ENCODE results near the gene LHFPL5. TPM values are rescaled to one million over a fixed set of nuclear protein-coding genes. Genes with fewer than 3 reads are reported as not detected.

LHFPL5 gene
- polyA plus RNA-seq, 4 donors: 0.15 to 0.20 (median 0.17) TPM; not detected in 1

DNA sequence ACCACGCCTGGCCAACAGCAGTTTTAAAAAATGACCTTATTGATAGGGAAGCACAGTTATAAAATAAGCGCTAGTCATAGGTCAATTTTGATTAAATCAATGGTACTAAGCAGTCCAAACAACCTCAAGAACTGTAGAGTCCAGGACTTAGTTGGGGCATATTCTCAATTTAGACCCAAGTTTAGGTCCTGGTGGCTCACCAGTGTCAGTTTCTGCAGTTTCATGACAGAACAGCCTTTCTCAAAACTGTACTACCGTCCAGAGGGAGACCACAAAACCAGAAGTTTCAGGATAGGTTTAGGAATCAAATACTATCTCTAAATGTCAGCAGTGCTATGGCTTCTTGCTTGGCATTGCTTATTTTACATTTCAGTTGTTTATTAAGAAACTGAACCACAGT, 39.1 kb downstream of the LHFPL5 start:
- DNase-seq (ENCODE audit: low read depth in 4 of 4, low spot score in 3 of 4): no peak

DNA sequence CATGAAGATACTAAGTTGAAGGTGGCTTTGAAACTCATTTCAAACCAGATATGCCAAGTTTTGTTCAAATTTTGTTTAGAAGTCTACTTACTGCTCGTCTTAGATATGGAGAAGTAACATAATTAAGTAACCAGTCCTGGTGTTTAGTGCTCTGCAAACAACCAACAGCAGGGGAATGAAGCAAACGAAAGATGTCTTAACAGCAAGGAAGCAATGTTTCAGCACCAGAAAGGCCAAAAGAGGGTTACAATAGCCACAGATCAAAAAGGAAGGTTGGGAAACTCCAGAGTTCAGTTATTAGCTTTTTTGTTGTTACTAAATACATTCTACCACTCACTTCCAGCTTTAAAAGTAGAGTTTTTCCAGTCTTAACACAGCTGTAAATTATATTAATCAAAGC, 45.1 kb downstream of the LHFPL5 start:
- DNase-seq (ENCODE audit: low read depth in 4 of 4, low spot score in 3 of 4): no peak

- DNase-seq (ENCODE audit: low read depth in 4 of 4, low spot score in 3 of 4): no peak
Observed at GRCh38 chr6:35852994-35853393, 47.8 kb downstream of the LHFPL5 start.

- DNase-seq (ENCODE audit: low read depth in 4 of 4, low spot score in 3 of 4): no peak
Observed at GRCh38 chr6:35856250-35856649, 51.1 kb downstream of the LHFPL5 start.

DNA sequence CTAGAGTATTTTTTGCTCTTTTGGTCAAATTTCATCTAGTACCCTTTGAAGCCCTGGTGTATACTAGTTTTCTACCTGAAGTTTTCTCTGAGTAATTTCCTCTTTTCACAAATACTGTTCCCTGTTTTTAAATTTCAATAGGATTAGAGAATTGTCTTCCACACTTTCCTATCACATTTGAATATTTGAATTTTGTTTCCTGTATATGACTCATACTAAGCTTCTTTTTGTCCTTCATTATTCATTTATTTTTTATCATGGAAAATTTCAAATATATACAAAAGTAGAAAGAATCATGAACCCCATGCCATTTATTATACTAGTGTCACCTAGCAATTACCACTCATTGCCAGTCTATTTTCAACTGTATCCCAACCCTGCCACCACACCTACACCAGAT, 52.7 kb downstream of the LHFPL5 start:
- DNase-seq (ENCODE audit: low read depth in 4 of 4, low spot score in 3 of 4): no peak

DNA sequence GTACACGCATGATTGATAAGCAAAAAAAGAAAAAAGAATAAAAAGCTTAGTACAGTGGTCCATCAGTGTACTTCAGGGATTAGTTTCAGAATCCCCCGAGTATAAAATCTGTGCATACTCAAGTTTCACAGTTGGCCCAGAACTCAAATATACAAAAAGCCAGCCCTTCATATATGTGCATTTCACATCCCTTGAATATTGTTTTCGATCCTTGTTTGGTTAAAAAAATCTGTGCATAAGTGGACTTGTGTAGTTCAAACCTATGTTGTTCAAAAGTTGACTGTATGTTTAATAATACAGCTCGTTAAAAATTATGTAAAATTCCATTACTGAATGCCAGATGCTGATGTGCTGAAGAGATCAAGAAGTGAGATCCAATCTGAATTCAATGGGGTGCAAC, 54.2 kb downstream of the LHFPL5 start:
- no peak for DNase-seq (ENCODE audit: low read depth in 4 of 4, low spot score in 3 of 4)

Other genes with a start within 250 kb of the LHFPL5 start
- 10 to 100 TPM; 25.4 to 30.7 (median 28.2) TPM for gene FKBP5, start 116.4 kb upstream of the LHFPL5 start, polyA plus RNA-seq (ENCODE audit: insufficient read length in 4 of 4)
- gene ARMC12, start 68.3 kb upstream of the LHFPL5 start, polyA plus RNA-seq (ENCODE audit: insufficient read length in 4 of 4): 1 to 10 TPM in 3 of 4 donors, under 1 TPM in 1; 0.90 to 1.1 (median 1.1) TPM
- gene CLPSL2, start 28.8 kb upstream of the LHFPL5 start, polyA plus RNA-seq (ENCODE audit: insufficient read length in 4 of 4): under 1 TPM in 2 of 4 donors, not detected in 2; 0.23 to 0.40 TPM
- 1 to 10 TPM in 2 of 4 donors, under 1 TPM in 2; 0.74 to 1.3 (median 1.00) TPM for gene CLPSL1, start 24.3 kb upstream of the LHFPL5 start, polyA plus RNA-seq (ENCODE audit: insufficient read length in 4 of 4)
- gene CLPS, start 8.0 kb upstream of the LHFPL5 start, polyA plus RNA-seq (ENCODE audit: insufficient read length in 4 of 4): under 1 TPM in 1 of 4 donors, not detected in 3; 0.13 TPM
- gene SRPK1, start 115.7 kb downstream of the LHFPL5 start, polyA plus RNA-seq (ENCODE audit: insufficient read length in 4 of 4): 10 to 100 TPM; 40.3 to 51.9 (median 49.4) TPM
- gene SLC26A8, start 219.3 kb downstream of the LHFPL5 start, polyA plus RNA-seq (ENCODE audit: insufficient read length in 4 of 4): under 1 TPM; 0.12 to 0.27 (median 0.23) TPM
- 10 to 100 TPM; 48.2 to 58.3 (median 57.3) TPM for gene MAPK14, start 222.5 kb downstream of the LHFPL5 start, polyA plus RNA-seq (ENCODE audit: insufficient read length in 4 of 4)